C4-2B (cell line): ENCODE data around the gene SUFU.

Experiments
- ZFX ChIP-seq: fragments of 450-650 bp; IDR thresholded peaks from 2 replicates; pipeline ENCODE4 v1.6.1; 2017
- TF ChIP-seq, protein P1 (sequence below): fragments of 450-650 bp; conservative IDR thresholded peaks from 2 replicates; pipeline ENCODE4 v1.5.1; 2017; ENCODE audit warnings: mild to moderate bottlenecking

DNA sequence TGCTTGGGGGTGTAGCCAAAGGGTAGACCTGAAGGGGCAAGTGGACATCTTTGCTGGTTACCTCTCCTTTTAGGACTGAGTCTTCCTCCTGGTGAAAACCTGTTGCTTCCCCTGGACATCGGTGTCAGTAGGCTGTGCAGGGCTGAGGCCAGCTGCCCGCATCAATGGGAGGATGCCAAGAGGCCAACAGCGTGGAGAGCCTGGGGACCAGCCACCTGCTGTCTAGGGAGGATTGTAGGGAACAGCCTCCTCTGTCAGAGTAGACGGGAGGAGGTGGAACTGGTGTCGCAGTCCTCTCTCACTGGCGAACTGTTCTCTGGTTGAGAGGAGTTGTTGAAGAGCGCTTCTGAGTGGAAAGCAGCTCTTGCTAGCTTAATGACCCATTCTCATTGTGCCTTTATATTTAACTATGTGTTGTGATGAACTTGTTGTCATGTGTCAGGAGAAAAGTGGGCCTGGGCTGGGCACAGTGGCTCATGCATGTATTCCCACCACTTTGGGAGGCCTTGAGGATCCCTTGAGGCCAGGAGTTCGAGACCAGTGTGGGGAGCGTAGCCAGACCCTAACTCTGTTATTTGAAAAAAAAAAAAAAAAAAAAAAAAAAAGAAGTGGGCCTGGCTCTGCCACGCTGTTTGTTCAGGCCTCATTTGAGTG is 1.8 kb downstream of the SUFU start:
- TF ChIP-seq, protein P1, sequence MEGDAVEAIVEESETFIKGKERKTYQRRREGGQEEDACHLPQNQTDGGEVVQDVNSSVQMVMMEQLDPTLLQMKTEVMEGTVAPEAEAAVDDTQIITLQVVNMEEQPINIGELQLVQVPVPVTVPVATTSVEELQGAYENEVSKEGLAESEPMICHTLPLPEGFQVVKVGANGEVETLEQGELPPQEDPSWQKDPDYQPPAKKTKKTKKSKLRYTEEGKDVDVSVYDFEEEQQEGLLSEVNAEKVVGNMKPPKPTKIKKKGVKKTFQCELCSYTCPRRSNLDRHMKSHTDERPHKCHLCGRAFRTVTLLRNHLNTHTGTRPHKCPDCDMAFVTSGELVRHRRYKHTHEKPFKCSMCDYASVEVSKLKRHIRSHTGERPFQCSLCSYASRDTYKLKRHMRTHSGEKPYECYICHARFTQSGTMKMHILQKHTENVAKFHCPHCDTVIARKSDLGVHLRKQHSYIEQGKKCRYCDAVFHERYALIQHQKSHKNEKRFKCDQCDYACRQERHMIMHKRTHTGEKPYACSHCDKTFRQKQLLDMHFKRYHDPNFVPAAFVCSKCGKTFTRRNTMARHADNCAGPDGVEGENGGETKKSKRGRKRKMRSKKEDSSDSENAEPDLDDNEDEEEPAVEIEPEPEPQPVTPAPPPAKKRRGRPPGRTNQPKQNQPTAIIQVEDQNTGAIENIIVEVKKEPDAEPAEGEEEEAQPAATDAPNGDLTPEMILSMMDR, result no peak
- TF ChIP-seq ZFX, result no peak
